Endothelial cell of umbilical vein (primary cell): ENCODE data around the gene CD58.
"Not testable (repeated sequence)": the region's sequence is repeated elsewhere in the genome, so short reads cannot be mapped to it uniquely, and the experiment has no call there.

Source experiments
- CTCF ChIP-seq, 2 donors: IDR thresholded peaks; 1 replicate in 1 of 2; 2 replicates in 1 of 2; pipeline ENCODE4 v1.5.1; 2011; ENCODE audit warnings: low read length in 2 of 2, mild to moderate bottlenecking in 2 of 2, moderate library complexity in 2 of 2, control low read depth in 1 of 2, inconsistent platforms in 1 of 2, low read depth in 1 of 2; ENCODE audit not compliant: insufficient read depth in 1 of 2; ENCODE audit errors: extremely low read depth in 1 of 2
- POLR2A ChIP-seq: IDR thresholded peaks from 2 replicates; pipeline ENCODE4 v1.6.1; 2012; ENCODE audit warnings: low read depth, mild to moderate bottlenecking, control low read depth, low read length

- TF ChIP-seq POLR2A; CTCF (IDR thresholded peaks at IDR 0.05; ENCODE audit: extremely low read depth in 1 of 2, insufficient read depth in 1 of 2, low read depth in 1 of 2, low read length in 2 of 2): not testable (repeated sequence)
These were observed 47.0 kb upstream of the CD58 start for GRCh38 chr1:116617808-116618207.
